Smooth muscle cell (in vitro differentiated cells): ENCODE measurements around the gene TBL1XR1. TPM values are rescaled to one million over a fixed set of nuclear protein-coding genes. Genes with fewer than 3 reads are reported as not detected.

Experiments
- DNase-seq: peaks from one replicate; lab custom pipeline; 2025; ENCODE audit not compliant: unreplicated experiment; lab: John Stamatoyannopoulos, UW
- H2AFZ ChIP-seq: fragments of 200-600 bp; sonication (generic); 2 replicates; pipeline ENCODE4 v1.6.0; 2016; ENCODE audit warnings: antibody characterized with exemption, low read depth, mild to moderate bottlenecking
- H3F3A ChIP-seq: fragments of 200-600 bp; sonication (generic); 2 replicates; pipeline ENCODE4 v1.6.0; 2017; ENCODE audit warnings: antibody characterized with exemption, low read depth
- H3K27ac ChIP-seq: fragments of 200-600 bp; sonication (generic); 2 replicates; pipeline ENCODE4 v1.5.1; 2016; ENCODE audit warnings: low read depth, mild to moderate bottlenecking
- H3K27me3 ChIP-seq: fragments of 200-600 bp; sonication (generic); 2 replicates; pipeline ENCODE4 v1.6.1; 2016; ENCODE audit warnings: low read depth, mild to moderate bottlenecking
- H3K36me3 ChIP-seq: fragments of 200-600 bp; sonication (generic); 2 replicates; pipeline ENCODE4 v1.5.1; 2016; ENCODE audit warnings: low read depth
- H3K4me1 ChIP-seq: fragments of 200-600 bp; sonication (generic); 2 replicates; pipeline ENCODE4 v1.5.1; 2016; ENCODE audit warnings: low read depth
- H3K4me2 ChIP-seq: fragments of 200-600 bp; sonication (generic); 2 replicates; pipeline ENCODE4 v1.6.0; 2016; ENCODE audit warnings: mild to moderate bottlenecking
- H3K4me3 ChIP-seq: fragments of 200-600 bp; sonication (generic); 2 replicates; pipeline ENCODE4 v1.5.1; 2016; ENCODE audit warnings: mild to moderate bottlenecking
- H3K79me2 ChIP-seq: fragments of 200-600 bp; sonication (generic); 2 replicates; pipeline ENCODE4 v1.6.0; 2016; ENCODE audit warnings: low read depth, mild to moderate bottlenecking
- H3K9ac ChIP-seq: fragments of 200-600 bp; sonication (generic); 2 replicates; pipeline ENCODE4 v1.6.0; 2016; ENCODE audit warnings: low read depth
- H3K9me3 ChIP-seq: fragments of 200-600 bp; sonication (generic); replicated peaks from 2 replicates; pipeline ENCODE4 v1.5.1; 2016; ENCODE audit warnings: low read depth
- H4K20me1 ChIP-seq: fragments of 200-600 bp; sonication (generic); 2 replicates; pipeline ENCODE4 v1.6.0; 2016; ENCODE audit warnings: low read depth
- CTCF ChIP-seq: fragments of 200-600 bp; sonication (generic); IDR thresholded peaks from 2 replicates; pipeline ENCODE4 v1.5.1; 2017; ENCODE audit warnings: borderline replicate concordance, mild to moderate bottlenecking, antibody characterized with exemption; ENCODE audit not compliant: insufficient read depth, poor library complexity, severe bottlenecking
- WGBS: methylation state at CpG from one replicate; pipeline ENCODE4 v1.1.7; 2016; ENCODE audit warnings: low lambda C conversion rate; 5-methylcytosine and 5-hydroxymethylcytosine counted together
- polyA plus RNA-seq: library from polyadenylated mRNA; unstranded; fragments of >200 nt; fragmentation: Nextera tagmentation; extraction: Ambion mirVana; gene quantifications from 2 replicates; pipeline ENCODE4 v1.2.1, GENCODE V29; 2016
- total RNA-seq: library from RNA; depleted of rRNA; stranded (reverse); fragments of >200 nt; gene quantifications from 2 replicates; pipeline ENCODE4 v1.2.3, GENCODE V29; 2014

TBL1XR1 gene
- total and polyA plus RNA-seq, 2 experiments from 2014 or later: 19.9 to 115 TPM

DNA sequence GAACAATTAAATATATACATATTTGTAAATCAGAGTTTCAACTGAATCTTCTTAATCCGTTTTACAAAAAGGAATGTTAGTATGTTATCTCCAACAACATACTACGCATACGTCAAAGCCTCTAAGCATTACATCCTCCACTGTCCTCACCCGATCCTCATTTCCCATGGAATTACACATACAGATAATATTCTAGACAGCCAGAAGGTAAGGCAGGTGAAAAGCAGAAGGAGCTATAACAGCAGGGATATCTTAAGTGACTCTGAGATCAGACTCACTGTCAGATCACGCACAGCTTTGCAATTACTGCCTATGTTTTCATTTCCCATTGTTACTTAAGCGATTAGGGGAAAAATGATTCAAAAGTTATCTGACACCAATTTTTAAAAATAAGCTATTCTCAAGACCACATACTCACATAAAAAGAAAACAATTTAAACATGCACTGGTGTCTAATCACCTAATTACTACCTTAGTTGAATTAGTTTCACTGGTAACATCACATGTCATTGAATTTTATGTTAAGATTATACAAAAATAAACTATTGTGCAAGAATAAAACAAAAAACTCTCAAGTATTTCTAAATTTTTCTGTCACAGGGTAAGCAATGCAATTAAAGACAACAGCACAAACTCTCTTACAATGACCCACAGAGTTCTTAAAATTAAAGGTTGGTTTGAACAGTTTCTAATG, 92.8 kb downstream of the TBL1XR1 start:
- DNase-seq: no peak
- H3K27me3 ChIP-seq: no peaks in the 10 kb centered on the region

GRCh38 chr3:177102553-177102952, 94.7 kb downstream of the TBL1XR1 start:
- Histone ChIP-seq H3K27me3 (no peaks in the 10 kb centered on the region), H3K79me2 (peaks cover 100% of the 10 kb centered on the region), H4K20me1 (peaks cover 99% of the 10 kb centered on the region), H3K4me3 (peak overlapping the region; percentile 15), H3K36me3 (no peaks in the 10 kb centered on the region), H3F3A (peaks cover 20% of the 10 kb centered on the region), H3K27ac (peak overlapping the region; percentile 71), H3K9me3 (no peaks in the 10 kb centered on the region), H3K9ac (peak overlapping the region; percentile 23), H3K4me1 (peaks cover 58% of the 10 kb centered on the region), H2AFZ (no peak overlapping the region), H3K4me2 (peak overlapping the region; percentile 79)
- TF ChIP-seq CTCF: no peak
- DNase-seq: no peak
- WGBS: 11% methylated on average over 3 of the region's 3 CpGs

More for the DNA sequence above, 92.8 kb downstream of the TBL1XR1 start:
- WGBS: 59% methylated on average over 6 of the region's 6 CpGs
- no peak for TF ChIP-seq CTCF
- Histone ChIP-seq H3K79me2 (peaks cover 100% of the 10 kb centered on the region), H3K9me3 (no peaks in the 10 kb centered on the region), H2AFZ (no peak overlapping the region), H3F3A (peaks cover 20% of the 10 kb centered on the region), H3K4me1 (peaks cover 71% of the 10 kb centered on the region), H3K4me2 (peak overlapping the region; percentile 79), H4K20me1 (peaks cover 100% of the 10 kb centered on the region), H3K4me3 (no peak overlapping the region), H3K27ac (peak overlapping the region; percentile 71), H3K9ac (peak overlapping the region; percentile 21), H3K36me3 (no peaks in the 10 kb centered on the region)

DNA sequence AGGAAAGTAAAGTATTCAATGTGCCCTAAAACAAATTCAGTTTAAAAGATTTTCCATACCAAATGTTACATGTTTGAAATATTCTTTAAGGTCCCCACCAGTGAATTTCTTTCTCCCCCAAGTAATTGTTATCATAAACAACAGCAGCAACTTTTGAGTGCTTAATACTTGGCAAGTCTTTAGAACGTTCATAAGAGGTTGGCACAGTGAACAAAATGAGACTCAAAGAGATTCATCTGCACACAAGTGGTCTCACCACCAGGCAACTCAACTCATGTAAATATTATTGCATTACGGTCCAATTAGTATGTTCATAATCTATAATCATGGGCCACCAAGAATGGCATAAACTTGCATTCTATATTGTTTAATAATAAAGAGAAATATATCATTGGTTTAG, 98.7 kb downstream of the TBL1XR1 start:
- 81% methylated on average over 2 of the region's 2 CpGs for WGBS
- Histone ChIP-seq H3K27me3 (no peaks in the 10 kb centered on the region), H2AFZ (no peak overlapping the region), H3K27ac (no peak overlapping the region), H3K9ac (no peak overlapping the region), H3K79me2 (peaks cover 100% of the 10 kb centered on the region), H3F3A (peaks cover 16% of the 10 kb centered on the region), H3K4me2 (no peak overlapping the region), H3K36me3 (no peaks in the 10 kb centered on the region), H4K20me1 (peaks cover 99% of the 10 kb centered on the region), H3K4me1 (peaks cover 33% of the 10 kb centered on the region), H3K4me3 (no peak overlapping the region), H3K9me3 (no peaks in the 10 kb centered on the region)
- no peak for DNase-seq
- no peak for TF ChIP-seq CTCF

- Histone ChIP-seq H3K27ac (peak overlapping the region; percentile 27), H3K9ac (no peak overlapping the region), H3K4me1 (peaks cover 14% of the 10 kb centered on the region), H3K79me2 (peaks cover 100% of the 10 kb centered on the region), H3F3A (peaks cover 6% of the 10 kb centered on the region), H4K20me1 (peaks cover 99% of the 10 kb centered on the region), H3K36me3 (no peaks in the 10 kb centered on the region), H3K27me3 (no peaks in the 10 kb centered on the region), H3K9me3 (no peaks in the 10 kb centered on the region), H3K4me2 (no peak overlapping the region), H2AFZ (no peak overlapping the region), H3K4me3 (no peak overlapping the region)
- no peak for DNase-seq
- 86% methylated on average over 1 of the region's 1 CpG for WGBS
- no peak for TF ChIP-seq CTCF
Measured at GRCh38 chr3:177096615-177097014, 100.7 kb downstream of the TBL1XR1 start.
